HepG2 (cell line): ENCODE data around the gene MAPK8. TPM values are rescaled to one million over a fixed set of nuclear protein-coding genes. Genes with fewer than 3 reads are reported as not detected.

Experiments
- ATAC-seq: fragments of 200-7000 bp; cut with Tn5 transposase; 3 replicates; pipeline ENCODE4 v1.9.1; 2020; ENCODE audit warnings: mild to moderate bottlenecking, moderate library complexity
- BruUV-seq: library from RNA; stranded (reverse); fragments of 400-500 nt; replicated peaks from 2 replicates; lab custom pipeline; 2021; lab: Mats Ljungman, UMichigan
- CTCF ChIA-PET: fragments of 300-600 bp; formaldehyde crosslinking; extraction: SDS; loops from one replicate; lab custom pipeline; 2021; ENCODE audit warnings: low total read pairs, inconsistent platforms, low intra/inter-chr PET ratio; lab: Yijun Ruan, JAX
- POLR2A ChIA-PET: fragments of 350-600 bp; sonication (Branson Sonifier 250); formaldehyde crosslinking; loops from one replicate; lab custom pipeline; 2020; ENCODE audit warnings: antibody characterized with exemption, inconsistent platforms; lab: Yijun Ruan, JAX
- DNase-seq: peaks from one replicate; pipeline ENCODE4 v3.0.0-alpha.2; 2015; ENCODE audit warnings: low spot score
- FAIRE-seq: peaks from 3 replicates; lab custom pipeline; 2011; peaks lifted over from hg19 to GRCh38; lab: Jason Lieb, UNC
- H2AFZ ChIP-seq: one replicate; pipeline ENCODE4 v1.6.1; 2011; ENCODE audit warnings: low read length, inconsistent platforms
- H3K27ac ChIP-seq: fragments of 300-600 bp; 3 replicates; pipeline ENCODE4 v1.8.0; 2011; ENCODE audit warnings: mixed run types, mild to moderate bottlenecking, mixed read lengths, low read length, inconsistent platforms; ENCODE audit not compliant: insufficient read depth; ENCODE audit errors: extremely low read length
- H3K27me3 ChIP-seq, 2 experiments: fragments of 200-600 bp in 1 of 2; 2 replicates in 1 of 2; 3 replicates in 1 of 2; pipeline versions ENCODE4 v1.6.0 to v1.8.0; 2011; ENCODE audit warnings: low read length in 2 of 2, mild to moderate bottlenecking in 2 of 2, moderate library complexity in 2 of 2, inconsistent platforms in 1 of 2; ENCODE audit not compliant: insufficient read depth in 2 of 2, control insufficient read depth in 1 of 2
- H3K36me3 ChIP-seq, 2 experiments: fragments of 200-600 bp in 1 of 2; replicated peaks in 1 of 2; 2 replicates in 1 of 2; 3 replicates in 1 of 2; pipeline versions ENCODE4 v1.5.1 to v1.8.0; 2011; ENCODE audit warnings: low read length in 2 of 2, inconsistent platforms in 1 of 2; ENCODE audit not compliant: insufficient read depth in 2 of 2, control insufficient read depth in 1 of 2
- H3K4me1 ChIP-seq: 2 replicates; pipeline ENCODE4 v1.5.1; 2012; ENCODE audit warnings: low read length, inconsistent platforms; ENCODE audit not compliant: insufficient read depth
- H3K4me2 ChIP-seq: 2 replicates; pipeline ENCODE4 v1.6.0; 2011; ENCODE audit warnings: low read depth, low read length, inconsistent platforms
- H3K4me3 ChIP-seq, 3 experiments: fragments of 200-600 bp in 1 of 3; sonication (generic), shearing (Covaris generic) in 1 of 3; replicated peaks in 1 of 3; 2 replicates each; pipeline ENCODE4 v1.5.1; 2011 to 2016; ENCODE audit warnings: low read length in 3 of 3, inconsistent platforms in 2 of 3, low read depth in 2 of 3, mild to moderate bottlenecking in 2 of 3, control low read depth in 1 of 3, mixed read lengths in 1 of 3; ENCODE audit not compliant: insufficient read depth in 1 of 3
- H3K79me2 ChIP-seq: one replicate; pipeline ENCODE4 v1.6.1; 2011; ENCODE audit warnings: low read length, inconsistent platforms; ENCODE audit not compliant: insufficient read depth
- H3K9ac ChIP-seq: 2 replicates; pipeline ENCODE4 v1.6.0; 2011; ENCODE audit warnings: mild to moderate bottlenecking, low read depth, low read length, inconsistent platforms; ENCODE audit not compliant: insufficient read depth
- H3K9me3 ChIP-seq: 2 replicates; pipeline ENCODE4 v1.5.1; 2012; ENCODE audit warnings: mild to moderate bottlenecking, low read length
- H4K20me1 ChIP-seq: 2 replicates; pipeline ENCODE4 v1.6.0; 2011; ENCODE audit warnings: inconsistent platforms, mild to moderate bottlenecking, low read length, moderate library complexity; ENCODE audit not compliant: insufficient read depth
- ASH2L ChIP-seq: fragments of 300-600, 200-600 bp; sonication (generic); IDR thresholded peaks from 2 replicates; pipeline ENCODE4 v1.7.0; 2017; ENCODE audit warnings: low read depth, mild to moderate bottlenecking, moderate library complexity, mixed read lengths, low read length; ENCODE audit not compliant: insufficient read length
- BCL6 ChIP-seq: IDR thresholded peaks from 2 replicates; pipeline ENCODE4 v1.6.1; 2016; ENCODE audit warnings: missing genetic modification reagents, missing compliant biosample characterization
- CBX5 ChIP-seq: sonication (generic); formaldehyde crosslinking; IDR thresholded peaks from 2 replicates; pipeline ENCODE4 v1.4.0; 2020; ENCODE audit warnings: missing genetic modification reagents, borderline replicate concordance
- MTF1 ChIP-seq: sonication (generic); formaldehyde crosslinking; IDR thresholded peaks from 2 replicates; pipeline ENCODE4 v1.5.0; 2020; ENCODE audit warnings: missing genetic modification reagents
- NFE2L2 ChIP-seq: fragments of 150-350 bp; IDR thresholded peaks from 2 replicates; pipeline ENCODE4 v1.6.1; 2014; ENCODE audit warnings: low read length
- NFYB ChIP-seq: sonication (generic); formaldehyde crosslinking; IDR thresholded peaks from 2 replicates; pipeline ENCODE4 v1.4.0; 2020; ENCODE audit warnings: missing genetic modification reagents
- RARA ChIP-seq: IDR thresholded peaks from 2 replicates; pipeline ENCODE4 v1.6.1; 2016; ENCODE audit warnings: missing genetic modification reagents, missing compliant biosample characterization
- RFXAP ChIP-seq: sonication (generic); formaldehyde crosslinking; IDR thresholded peaks from 2 replicates; pipeline ENCODE4 v1.4.0; 2020; ENCODE audit warnings: missing genetic modification reagents, borderline replicate concordance
- ZNF30 ChIP-seq: sonication (generic); formaldehyde crosslinking; IDR thresholded peaks from 2 replicates; pipeline ENCODE4 v1.5.0; 2020; ENCODE audit warnings: mild to moderate bottlenecking, missing genetic modification reagents
- ZNF335 ChIP-seq: sonication (generic); formaldehyde crosslinking; IDR thresholded peaks from 2 replicates; pipeline ENCODE4 v1.4.0; 2020; ENCODE audit warnings: missing genetic modification reagents
- ZNF343 ChIP-seq: sonication (generic); formaldehyde crosslinking; IDR thresholded peaks from 2 replicates; pipeline ENCODE4 v1.4.0; 2020; ENCODE audit warnings: mild to moderate bottlenecking, missing genetic modification reagents
- ZNF547 ChIP-seq: sonication (generic); formaldehyde crosslinking; IDR thresholded peaks from 2 replicates; pipeline ENCODE4 v1.5.1; 2020; ENCODE audit warnings: mild to moderate bottlenecking, missing genetic modification reagents
- ZNF577 ChIP-seq: sonication (generic); formaldehyde crosslinking; IDR thresholded peaks from 2 replicates; pipeline ENCODE4 v1.4.0; 2020; ENCODE audit warnings: mild to moderate bottlenecking, low read depth, missing genetic modification reagents, borderline replicate concordance
- ZNF672 ChIP-seq: sonication (generic); formaldehyde crosslinking; IDR thresholded peaks from 2 replicates; pipeline ENCODE4 v1.8.1; 2022; ENCODE audit warnings: missing genetic modification reagents
- ZNF704 ChIP-seq: sonication (generic); formaldehyde crosslinking; IDR thresholded peaks from 2 replicates; pipeline ENCODE4 v1.8.1; 2023; ENCODE audit warnings: mild to moderate bottlenecking, inconsistent platforms, moderate library complexity, missing genetic modification reagents, borderline replicate concordance
- ZNF740 ChIP-seq: sonication (generic); formaldehyde crosslinking; IDR thresholded peaks from 2 replicates; pipeline ENCODE4 v1.4.0; 2020; ENCODE audit warnings: missing genetic modification reagents
- ZNF781 ChIP-seq: sonication (generic); formaldehyde crosslinking; IDR thresholded peaks from 2 replicates; pipeline ENCODE4 v1.5.1; 2020; ENCODE audit warnings: borderline replicate concordance, mild to moderate bottlenecking, missing genetic modification reagents; ENCODE audit errors: not compliant biosample characterization
- WGBS: methylation state at CpG from one replicate; pipeline ENCODE4 v1.1.6; 2017; ENCODE audit warnings: low lambda C conversion rate; 5-methylcytosine and 5-hydroxymethylcytosine counted together
- in situ Hi-C: cut with HindIII; loops from 2 replicates; pipeline ENCODE4 v1.10.0; 2017; ENCODE audit warnings: low pct_unique_long_range_greater_than_20kb; ENCODE audit not compliant: extremely low pct_ligation_motif_present
- intact Hi-C: fragments of 100-400 bp; cut with micrococcal nuclease; formaldehyde crosslinking; loops from one replicate; pipeline ENCODE4 v1.10.0; 2022; ENCODE audit not compliant: unreplicated experiment
- polyA plus RNA-seq, 8 experiments: library from polyadenylated mRNA; depleted of rRNA in 3 of 8; stranded (reverse) in 7 of 8; unstranded in 1 of 8; fragments of >200 nt; fragmentation: Illumina TruSeq in 4 of 8; extraction: Trizol in 4 of 8; gene quantifications; 2 replicates each; pipeline versions ENCODE4 v1.2.1 to v1.2.3, GENCODE V29; 2011 to 2016; ENCODE audit warnings: low read depth in 4 of 8, missing spikeins in 1 of 8, mixed read lengths in 1 of 8; ENCODE audit not compliant: insufficient read depth in 1 of 8
- total RNA-seq, 5 experiments: library from RNA; depleted of rRNA; stranded (reverse); fragments of >200 nt; fragmentation: Illumina TruSeq; extraction: Trizol; gene quantifications; 2 replicates each; pipeline ENCODE4 v1.2.3, GENCODE V29; 2016; ENCODE audit warnings: low read depth in 1 of 5
- TF ChIP-seq, protein P1 (sequence below): sonication (generic); formaldehyde crosslinking; IDR thresholded peaks from 2 replicates; pipeline ENCODE4 v1.9.0; 2021; ENCODE audit warnings: missing genetic modification reagents, borderline replicate concordance
- TF ChIP-seq, protein P2 (sequence below): sonication (generic); formaldehyde crosslinking; IDR thresholded peaks from 2 replicates; pipeline ENCODE4 v1.5.1; 2020; ENCODE audit warnings: missing genetic modification reagents, mild to moderate bottlenecking, borderline replicate concordance

The MAPK8 gene
- total and polyA plus RNA-seq, 2 of the 13 experiments (the other 11 are each of a cell fraction or from before 2014, with no cell fraction given) = 41.6 to 47.3 TPM

DNA sequence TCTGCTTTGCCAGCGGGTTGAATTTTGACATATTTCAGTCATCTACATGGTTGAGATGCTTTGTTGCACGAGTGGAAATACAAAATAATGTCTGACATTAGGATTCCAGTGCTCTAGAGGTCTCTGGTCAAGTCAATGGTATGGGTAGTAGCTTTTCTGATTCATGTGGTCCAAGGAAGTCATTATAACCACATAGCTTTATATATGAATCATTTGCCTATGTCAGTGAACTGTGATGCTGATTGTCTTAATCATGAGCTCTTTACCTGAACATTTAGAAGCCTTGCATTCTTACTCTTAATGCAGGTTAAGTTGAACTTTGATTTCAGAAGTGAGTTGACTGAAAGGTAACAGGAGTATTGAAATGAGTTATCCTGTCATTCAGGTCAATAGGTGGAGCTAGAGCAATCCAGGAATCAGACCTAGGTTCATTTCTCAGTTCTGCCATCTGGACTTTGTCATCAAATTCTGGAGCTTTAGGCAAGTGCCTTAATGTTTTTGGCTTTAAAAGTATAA, 3.3 kb downstream of the MAPK8 start (continued):
- TF ChIP-seq ZNF30 (CRISPR knock-in tag) (no peak), ZNF343 (CRISPR knock-in tag) (no peak), CBX5 (no peak), ASH2L (peak; percentile 10), MTF1 (CRISPR knock-in tag) (no peak), RARA (CRISPR knock-in tag) (0 out of 2 replicates have a peak, but pooled peaks have one; percentile 11)
- TF ChIP-seq, all 625 proteins: peak for 11

DNA sequence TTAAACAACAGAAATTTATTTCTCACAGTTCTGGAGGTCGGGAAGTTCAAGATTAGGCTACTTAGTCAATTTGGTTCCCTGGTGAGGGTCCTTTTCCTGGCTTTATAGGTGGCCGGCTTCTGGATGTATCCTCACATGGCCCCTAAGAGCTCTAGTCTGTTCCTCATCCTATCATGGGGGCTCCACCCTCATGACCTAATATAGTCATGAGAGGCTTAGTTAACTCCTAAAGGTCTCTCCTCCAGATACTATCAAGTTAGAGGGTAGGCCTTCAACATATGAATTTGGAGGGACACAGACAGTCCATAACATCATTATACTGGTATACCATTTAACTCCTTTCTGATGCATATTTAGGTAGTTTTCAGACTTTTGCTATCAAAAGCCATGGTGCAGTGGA, 7.6 kb downstream of the MAPK8 start:
- no TSS peak for BruUV-seq
- ATAC-seq (no peak), DNase-seq (no peak), FAIRE-seq (no peak)
- H3K4me1 ChIP-seq = peaks cover 16% of the 10 kb centered on the region
- H3K36me3 ChIP-seq = no peaks in the 10 kb centered on the region
- H3K27ac ChIP-seq = no peak overlapping the region
- no peak overlapping the region for H3K9ac ChIP-seq
- H4K20me1 ChIP-seq = peaks cover 18% of the 10 kb centered on the region
- no peaks in the 10 kb centered on the region for H3K27me3 ChIP-seq
- intact Hi-C loops = no loop called here
- H3K4me2 ChIP-seq = no peak overlapping the region
- POLR2A ChIA-PET = no interaction called here
- no peak overlapping the region for H2AFZ ChIP-seq
- in situ Hi-C loops = no loop called here
- 95% methylated on average over 2 of the region's 2 CpGs for WGBS
- H3K4me3 ChIP-seq = no peak overlapping the region
- H3K79me2 ChIP-seq = peaks cover 40% of the 10 kb centered on the region
- CTCF ChIA-PET = no interaction called here
- no peaks in the 10 kb centered on the region for H3K9me3 ChIP-seq
- TF ChIP-seq NFE2L2 (no peak), ZNF577 (no peak), ZNF781 (no peak), RFXAP (no peak), ZNF740 (no peak), NFYB (no peak), ZNF335 (no peak), BCL6 (CRISPR knock-in tag) (no peak), ZNF704 (CRISPR knock-in tag) (no peak), ZNF672 (CRISPR knock-in tag) (no peak), ZNF547 (CRISPR knock-in tag) (no peak)
- TF ChIP-seq, protein P1, sequence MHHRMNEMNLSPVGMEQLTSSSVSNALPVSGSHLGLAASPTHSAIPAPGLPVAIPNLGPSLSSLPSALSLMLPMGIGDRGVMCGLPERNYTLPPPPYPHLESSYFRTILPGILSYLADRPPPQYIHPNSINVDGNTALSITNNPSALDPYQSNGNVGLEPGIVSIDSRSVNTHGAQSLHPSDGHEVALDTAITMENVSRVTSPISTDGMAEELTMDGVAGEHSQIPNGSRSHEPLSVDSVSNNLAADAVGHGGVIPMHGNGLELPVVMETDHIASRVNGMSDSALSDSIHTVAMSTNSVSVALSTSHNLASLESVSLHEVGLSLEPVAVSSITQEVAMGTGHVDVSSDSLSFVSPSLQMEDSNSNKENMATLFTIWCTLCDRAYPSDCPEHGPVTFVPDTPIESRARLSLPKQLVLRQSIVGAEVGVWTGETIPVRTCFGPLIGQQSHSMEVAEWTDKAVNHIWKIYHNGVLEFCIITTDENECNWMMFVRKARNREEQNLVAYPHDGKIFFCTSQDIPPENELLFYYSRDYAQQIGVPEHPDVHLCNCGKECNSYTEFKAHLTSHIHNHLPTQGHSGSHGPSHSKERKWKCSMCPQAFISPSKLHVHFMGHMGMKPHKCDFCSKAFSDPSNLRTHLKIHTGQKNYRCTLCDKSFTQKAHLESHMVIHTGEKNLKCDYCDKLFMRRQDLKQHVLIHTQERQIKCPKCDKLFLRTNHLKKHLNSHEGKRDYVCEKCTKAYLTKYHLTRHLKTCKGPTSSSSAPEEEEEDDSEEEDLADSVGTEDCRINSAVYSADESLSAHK = no peak
- TF ChIP-seq, protein P2, sequence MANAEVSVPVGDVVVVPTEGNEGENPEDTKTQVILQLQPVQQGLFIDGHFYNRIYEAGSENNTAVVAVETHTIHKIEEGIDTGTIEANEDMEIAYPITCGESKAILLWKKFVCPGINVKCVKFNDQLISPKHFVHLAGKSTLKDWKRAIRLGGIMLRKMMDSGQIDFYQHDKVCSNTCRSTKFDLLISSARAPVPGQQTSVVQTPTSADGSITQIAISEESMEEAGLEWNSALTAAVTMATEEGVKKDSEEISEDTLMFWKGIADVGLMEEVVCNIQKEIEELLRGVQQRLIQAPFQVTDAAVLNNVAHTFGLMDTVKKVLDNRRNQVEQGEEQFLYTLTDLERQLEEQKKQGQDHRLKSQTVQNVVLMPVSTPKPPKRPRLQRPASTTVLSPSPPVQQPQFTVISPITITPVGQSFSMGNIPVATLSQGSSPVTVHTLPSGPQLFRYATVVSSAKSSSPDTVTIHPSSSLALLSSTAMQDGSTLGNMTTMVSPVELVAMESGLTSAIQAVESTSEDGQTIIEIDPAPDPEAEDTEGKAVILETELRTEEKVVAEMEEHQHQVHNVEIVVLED = no peak
